AG09319 (cell line): Measurements from ENCODE around the gene GLIS1.

Source experiments
- DNase-seq: peaks from one replicate; pipeline ENCODE4 v3.0.0-alpha.2; 2010; ENCODE audit warnings: low read depth; ENCODE audit errors: extremely low read depth
- TF ChIP-seq, protein P1 (sequence below): IDR thresholded peaks from 2 replicates; pipeline ENCODE4 v1.5.1; 2011; ENCODE audit warnings: low read depth, mild to moderate bottlenecking, inconsistent platforms, low read length, moderate library complexity

GLIS1 gene

DNA sequence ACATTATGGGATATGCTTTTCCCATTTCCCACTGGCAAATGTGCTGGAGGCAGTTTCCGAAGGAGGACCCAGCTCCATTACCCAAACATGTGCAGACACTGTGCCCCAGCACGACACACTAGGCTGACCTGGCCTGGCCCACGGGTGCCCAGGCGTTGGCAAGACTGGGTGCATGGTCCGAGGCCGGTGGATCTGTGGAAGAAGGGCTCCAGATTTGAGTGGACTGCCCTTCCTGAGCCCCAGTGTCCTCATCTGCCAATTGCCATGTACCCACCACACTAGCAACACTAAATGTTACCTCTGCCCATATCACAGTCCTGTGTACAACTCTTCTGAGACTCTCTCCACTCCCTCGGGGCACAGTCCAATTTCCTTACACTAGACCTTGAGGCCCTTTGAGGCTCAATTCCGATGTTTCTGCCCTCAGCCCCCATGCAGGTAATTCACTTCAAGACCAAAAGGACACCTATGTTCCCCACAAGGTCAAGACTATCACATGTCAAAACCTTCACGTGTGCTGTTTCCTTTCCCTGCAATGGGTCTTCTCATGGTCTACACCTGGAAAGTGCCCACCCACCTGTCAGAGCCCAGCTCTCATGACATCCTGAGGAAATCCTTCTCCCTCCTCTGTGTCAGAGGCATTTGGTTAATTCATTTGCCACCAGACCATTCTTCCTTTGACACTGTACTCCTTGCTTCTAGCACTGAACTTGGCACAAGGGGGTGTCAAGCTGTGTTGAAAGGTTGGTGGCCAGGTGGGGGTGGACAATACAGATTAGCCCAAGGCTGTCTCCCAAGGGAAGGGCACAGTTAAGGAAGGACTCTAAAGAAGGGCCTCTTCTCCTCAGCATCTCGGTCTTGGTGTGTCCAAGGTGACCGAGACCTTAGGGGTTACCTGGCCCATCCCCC, 154.8 kb downstream of the GLIS1 start:
- DNase-seq = no peak
- TF ChIP-seq, protein P1, sequence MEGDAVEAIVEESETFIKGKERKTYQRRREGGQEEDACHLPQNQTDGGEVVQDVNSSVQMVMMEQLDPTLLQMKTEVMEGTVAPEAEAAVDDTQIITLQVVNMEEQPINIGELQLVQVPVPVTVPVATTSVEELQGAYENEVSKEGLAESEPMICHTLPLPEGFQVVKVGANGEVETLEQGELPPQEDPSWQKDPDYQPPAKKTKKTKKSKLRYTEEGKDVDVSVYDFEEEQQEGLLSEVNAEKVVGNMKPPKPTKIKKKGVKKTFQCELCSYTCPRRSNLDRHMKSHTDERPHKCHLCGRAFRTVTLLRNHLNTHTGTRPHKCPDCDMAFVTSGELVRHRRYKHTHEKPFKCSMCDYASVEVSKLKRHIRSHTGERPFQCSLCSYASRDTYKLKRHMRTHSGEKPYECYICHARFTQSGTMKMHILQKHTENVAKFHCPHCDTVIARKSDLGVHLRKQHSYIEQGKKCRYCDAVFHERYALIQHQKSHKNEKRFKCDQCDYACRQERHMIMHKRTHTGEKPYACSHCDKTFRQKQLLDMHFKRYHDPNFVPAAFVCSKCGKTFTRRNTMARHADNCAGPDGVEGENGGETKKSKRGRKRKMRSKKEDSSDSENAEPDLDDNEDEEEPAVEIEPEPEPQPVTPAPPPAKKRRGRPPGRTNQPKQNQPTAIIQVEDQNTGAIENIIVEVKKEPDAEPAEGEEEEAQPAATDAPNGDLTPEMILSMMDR = no peak

DNA sequence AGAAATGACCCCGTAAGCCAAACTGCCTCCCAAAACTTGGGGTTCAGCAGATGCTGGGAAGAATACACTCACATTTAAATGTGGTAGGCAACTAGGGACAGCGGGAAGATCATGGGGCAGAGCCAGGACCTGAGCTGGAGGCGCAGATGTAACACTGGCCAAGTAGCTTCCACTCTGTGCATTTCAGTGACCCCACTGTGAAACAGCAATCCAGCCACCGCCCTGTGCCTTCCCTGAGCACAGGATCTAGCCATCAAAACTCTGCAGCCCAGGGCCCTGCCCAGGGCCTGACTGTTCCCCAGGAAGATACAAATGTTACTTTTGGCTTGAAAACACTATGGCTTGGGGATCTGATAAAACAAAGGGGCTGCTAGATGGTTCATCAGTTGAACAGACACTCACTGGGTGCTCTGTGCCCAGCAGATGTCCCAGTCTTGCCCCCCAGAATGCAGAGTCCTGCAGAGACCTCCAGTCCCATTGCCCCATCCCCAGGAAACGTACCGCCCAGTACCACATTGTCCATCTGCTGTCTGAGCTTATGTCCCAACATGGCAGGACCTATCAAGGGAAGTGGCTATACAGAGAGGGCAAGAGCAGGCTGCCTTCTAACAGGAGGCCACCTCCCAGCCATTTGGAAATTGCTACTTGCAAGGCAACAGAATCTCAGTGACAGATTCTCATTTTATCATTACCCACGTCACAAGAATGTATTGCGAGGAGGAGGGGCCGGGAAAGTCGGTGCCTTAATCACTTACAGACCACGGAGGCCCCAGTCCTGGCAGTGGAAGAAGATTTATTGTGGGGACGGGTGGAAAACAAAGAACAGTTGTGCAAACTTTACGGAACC, 155.7 kb downstream of the GLIS1 start:
- TF ChIP-seq, protein P1 = no peak
- peak; percentile 31 for DNase-seq

DNA sequence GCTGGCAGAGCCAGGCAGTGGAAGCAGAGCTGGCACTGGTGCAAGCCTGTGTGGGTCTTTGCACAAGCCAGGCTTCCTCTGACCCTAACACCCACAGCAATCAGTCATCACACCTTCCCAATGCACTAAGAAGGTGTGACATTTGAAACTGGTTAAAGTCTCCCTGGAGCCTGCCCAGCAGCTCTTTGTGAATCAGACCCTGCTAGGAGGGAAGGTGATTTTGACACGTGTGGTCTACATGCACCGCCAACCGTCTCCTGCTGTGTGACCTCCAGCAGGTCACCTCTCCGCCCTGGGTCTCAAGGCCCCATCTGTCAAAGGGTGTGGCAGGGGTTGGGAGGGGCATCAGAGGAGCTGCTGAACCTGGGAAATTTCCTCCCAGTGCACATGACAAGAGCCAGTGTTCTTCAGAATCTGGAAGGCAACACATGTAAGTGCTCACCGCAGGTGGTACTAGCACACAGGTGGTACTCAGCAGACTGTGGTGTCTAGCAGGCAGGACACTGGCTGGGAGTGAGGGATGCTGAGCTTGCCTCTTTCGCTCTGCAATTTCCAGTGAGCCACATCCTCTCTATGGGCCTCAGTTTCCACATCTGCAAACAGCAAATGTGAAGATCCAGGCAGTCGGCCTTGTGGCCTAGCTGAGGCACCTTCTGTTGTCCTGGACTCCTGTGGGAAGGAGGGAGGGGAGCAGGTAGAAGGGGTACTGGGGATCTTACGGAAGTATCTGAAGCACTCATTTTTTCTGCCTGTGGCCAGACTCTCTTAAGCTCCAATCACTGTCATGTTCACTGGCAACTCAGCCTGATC, 156.5 kb downstream of the GLIS1 start:
- TF ChIP-seq, protein P1 = no peak
- DNase-seq = no peak

DNA sequence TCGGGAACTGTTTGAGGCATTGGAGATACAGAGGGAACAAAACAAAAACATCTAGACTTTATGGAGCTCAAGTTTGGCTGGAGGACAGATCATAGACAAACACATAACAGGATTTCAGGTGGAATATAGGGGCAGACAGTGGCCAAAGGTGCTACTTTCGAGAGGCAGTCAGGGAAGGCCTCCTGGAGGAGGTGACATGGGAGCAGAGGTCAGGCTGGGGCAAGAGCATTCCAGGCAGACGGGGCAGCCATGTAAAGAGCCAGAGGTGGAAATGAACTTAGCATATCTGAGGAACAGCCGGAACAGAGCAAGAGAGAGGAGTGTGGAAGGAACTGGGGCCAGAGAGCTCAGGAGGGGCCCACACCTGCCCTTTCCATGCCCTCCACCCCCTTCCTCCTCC, 157.5 kb downstream of the GLIS1 start:
- DNase-seq = no peak
- TF ChIP-seq, protein P1 = no peak

DNA sequence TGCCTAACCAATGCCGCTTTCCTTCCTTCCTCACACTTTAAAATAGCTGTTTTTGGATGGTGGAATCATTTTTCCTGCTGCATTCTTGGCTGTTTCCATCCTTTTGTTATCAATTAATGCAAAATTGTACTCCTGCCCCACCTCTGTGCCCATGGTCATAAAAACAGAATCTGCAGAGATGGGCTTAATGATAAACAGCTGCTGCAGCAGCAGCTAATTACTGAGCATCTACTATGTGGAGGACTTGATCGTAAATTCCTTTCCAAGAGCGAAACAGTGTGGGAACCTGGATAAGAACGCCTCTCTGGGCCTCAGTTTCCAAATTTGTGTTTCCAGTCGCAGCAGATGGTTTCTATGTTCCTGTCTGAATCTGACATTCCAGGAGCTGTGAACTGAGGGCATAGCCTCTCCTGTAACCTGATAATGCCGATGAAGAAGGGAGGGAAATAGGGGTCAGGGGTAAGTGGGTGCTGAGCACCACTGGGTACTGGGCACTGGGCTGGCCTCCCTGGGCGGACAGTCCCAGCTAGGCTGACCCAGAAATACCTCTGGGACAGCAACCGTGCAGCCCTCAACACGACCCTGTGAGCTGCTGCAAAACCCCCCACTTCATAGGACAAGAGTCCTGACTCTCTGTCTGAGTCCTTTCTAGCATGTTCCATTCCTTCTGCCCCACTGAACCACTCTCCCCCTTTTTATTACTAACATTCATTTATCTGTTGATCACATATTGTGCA, 158.1 kb downstream of the GLIS1 start:
- TF ChIP-seq, protein P1 = no peak
- DNase-seq = no peak

DNA sequence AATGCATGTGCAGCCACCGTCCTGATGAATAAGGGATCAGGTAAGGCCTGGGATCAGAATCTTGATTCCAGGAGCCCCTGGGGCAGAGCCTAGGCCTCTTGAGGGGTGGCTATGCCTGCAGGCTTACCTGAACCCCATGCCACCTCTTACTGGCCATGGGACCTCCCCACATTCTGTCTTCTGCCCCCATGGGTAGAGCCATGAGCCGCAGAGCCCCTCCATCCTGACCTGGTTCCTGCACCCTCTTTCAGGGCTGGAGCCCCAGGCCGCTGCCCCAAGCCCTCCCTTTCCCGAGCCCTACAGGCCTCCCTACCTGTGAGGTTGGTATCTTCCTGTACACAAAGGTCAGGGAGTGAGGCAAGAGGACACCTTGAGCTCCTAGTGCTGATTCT, 159.0 kb downstream of the GLIS1 start:
- DNase-seq = no peak
- TF ChIP-seq, protein P1 = no peak
